Limb (tissue), 2 donors: ENCODE data around the gene SNRPD3.

ENCODE experiments used
- DNase-seq, 2 donors: peaks; one replicate each; pipeline ENCODE4 v3.0.0-alpha.2; 2016; ENCODE audit errors: extremely low spot score in 2 of 2

The SNRPD3 gene

DNA sequence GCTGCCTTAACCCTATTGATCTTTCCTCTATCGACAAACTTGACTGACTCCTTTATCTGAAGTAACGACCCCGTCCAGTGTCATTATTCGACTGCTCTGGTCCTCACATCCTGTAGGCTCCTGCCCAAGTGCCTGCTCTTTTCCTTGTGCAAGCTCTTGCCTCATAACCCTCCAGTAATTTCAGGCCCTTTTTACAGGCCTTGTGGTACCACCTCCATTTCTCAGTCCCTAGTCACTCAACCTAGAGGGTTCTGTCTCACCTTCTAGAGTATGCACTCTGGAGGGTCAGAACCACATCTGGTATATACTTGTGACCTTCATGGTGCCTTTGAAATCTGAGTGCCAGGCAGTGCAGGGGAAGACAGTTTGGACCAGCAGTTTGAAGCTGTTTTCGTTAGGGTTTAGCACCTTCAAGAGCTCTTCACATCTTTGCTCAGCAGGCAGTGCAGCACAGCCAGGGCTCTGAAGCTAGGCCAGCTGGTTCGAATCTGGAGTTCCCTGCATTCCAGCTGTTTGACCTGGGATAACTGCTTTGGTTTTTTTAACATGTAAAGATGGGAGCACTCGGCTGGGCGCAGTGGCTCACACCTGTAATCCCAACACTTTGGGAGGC lies 11.2 kb downstream of the SNRPD3 start:
- DNase-seq = no peak

GRCh38 chr22:24567668-24568067 lies 11.9 kb downstream of the SNRPD3 start:
- no peak for DNase-seq

DNA sequence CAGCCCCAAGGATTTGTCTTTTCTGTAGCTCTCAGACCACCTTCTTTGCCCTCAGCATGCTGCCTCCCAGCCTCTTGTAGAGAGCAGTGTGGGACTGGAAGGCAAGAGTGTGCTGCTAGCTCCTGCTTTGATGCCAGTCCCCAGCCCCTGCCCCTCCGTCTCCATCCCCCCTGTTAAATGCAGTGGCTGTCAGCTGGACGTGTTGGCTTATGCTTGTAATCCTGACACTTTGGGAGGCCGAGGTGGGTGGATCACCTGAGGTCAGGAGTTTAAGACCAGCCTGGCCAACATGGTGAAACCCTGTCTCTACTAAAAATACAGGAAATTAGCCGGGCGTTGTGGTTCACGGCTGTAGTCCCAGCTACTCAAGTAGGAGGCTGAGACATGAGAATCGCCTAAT lies 15.5 kb downstream of the SNRPD3 start:
- DNase-seq = no peak

DNA sequence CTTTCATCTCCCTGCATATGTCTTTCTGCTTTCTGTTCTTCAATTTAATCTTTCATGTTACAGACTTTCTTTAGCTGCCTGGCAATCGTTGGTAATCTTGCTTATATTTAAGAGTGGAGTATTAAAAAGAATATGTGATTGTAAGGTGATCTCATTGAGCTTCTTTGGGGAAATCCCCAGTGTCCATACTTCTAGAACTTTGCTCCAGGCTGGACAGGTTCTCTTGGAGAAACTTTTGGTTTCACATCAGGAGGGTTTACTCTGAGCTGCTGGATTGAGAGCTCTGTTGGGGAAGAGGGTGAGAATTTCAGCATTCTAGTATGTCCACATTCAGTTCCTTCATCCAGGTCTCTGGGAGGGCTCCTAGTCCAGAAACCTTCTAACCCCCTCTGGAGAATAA lies 21.0 kb downstream of the SNRPD3 start:
- no peak for DNase-seq

DNA sequence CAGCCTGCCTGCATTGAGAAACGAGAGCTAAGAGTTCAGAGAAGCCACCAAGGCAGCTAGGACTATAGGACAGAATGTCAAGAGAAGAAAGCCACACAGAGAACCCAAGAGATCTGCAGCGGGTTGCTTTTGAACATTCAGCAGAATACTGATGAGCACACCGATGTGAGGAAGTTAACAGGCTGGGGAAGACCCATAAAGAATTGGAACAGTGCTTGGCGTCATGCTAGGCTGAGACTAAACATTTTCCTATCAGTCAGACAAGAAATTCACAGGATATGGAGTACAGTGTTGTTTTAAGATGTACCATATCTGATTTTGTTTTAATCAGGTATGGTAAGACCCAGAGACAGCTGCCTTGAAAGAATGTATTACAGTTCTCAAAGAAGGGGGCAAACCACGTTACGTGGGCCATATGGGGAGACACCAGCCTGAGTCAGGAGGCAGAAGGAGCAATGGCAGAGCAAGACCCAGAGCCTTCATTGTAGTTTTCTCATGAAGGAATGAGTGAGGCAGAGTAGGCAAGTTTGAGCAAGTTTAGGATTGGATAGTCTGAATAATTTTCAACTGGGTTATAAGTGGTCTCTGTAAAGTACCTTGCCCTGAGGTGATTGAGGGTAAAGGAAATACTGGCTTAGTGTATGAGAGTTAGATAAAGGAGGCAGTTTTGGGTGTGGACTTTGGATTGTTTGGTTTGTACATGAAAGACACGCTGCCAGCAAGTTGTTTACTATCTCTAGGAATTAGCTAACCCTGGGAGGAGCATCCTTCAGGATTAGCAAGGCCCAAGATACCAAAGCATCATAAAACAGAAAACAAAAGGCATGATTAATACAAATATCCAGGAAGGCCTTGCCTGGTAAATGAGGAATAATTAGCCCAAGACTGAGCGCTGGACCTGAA lies 22.8 kb downstream of the SNRPD3 start:
- DNase-seq = no peak

DNA sequence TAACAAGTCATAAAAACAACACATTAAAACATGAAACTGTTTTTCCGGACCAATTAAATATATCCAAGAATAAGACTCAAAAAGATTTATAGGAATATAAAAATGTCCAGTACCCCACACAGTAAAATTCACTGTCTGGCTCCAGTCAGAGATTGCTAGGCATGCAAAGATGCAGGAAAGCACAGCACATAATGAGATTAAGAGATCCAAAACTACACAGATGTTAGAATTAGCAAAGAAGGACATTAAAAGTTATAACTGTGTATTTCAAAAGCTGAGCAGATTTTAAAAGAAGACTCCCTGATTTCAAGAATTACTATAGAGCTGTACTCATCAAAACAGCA lies 23.4 kb downstream of the SNRPD3 start:
- DNase-seq = no peak

GRCh38 chr22:24580276-24580675 lies 24.5 kb downstream of the SNRPD3 start:
- no peak for DNase-seq

- no peak for DNase-seq
These were observed 26.4 kb downstream of the SNRPD3 start for GRCh38 chr22:24582056-24582814.

- DNase-seq = no peak
These were observed 27.7 kb downstream of the SNRPD3 start for GRCh38 chr22:24583221-24584165.

- DNase-seq = no peak
These were observed 28.5 kb downstream of the SNRPD3 start for GRCh38 chr22:24584166-24584790.

DNA sequence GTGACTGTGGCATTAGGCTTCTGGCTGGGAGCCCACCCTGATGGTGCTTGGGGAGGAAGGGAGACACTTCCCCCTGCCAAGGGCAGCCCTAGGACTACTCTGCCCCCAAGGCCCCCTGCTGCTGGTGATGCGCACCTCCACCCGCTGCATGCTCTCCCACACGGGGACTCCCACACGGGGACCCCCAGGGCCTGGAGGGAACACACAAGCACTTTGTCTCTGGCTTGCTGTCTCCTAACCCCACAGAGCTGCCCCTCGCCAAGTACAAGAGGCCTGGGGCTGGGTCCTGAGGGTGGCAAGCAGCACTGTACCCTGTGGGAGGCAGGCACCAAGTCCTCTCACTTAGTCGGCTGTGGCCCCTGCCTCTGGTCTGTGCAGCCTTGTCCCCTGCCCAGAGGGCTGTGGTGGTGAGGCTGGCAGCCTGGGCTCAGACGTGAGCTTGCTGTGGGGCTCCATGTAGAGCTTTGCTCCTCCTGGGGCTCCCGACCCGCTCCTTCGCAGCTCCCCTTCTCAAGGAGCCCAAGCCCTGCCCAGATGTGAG lies 29.1 kb downstream of the SNRPD3 start:
- DNase-seq = no peak

- no peak for DNase-seq
These were observed 29.7 kb downstream of the SNRPD3 start for GRCh38 chr22:24585461-24585860.

DNA sequence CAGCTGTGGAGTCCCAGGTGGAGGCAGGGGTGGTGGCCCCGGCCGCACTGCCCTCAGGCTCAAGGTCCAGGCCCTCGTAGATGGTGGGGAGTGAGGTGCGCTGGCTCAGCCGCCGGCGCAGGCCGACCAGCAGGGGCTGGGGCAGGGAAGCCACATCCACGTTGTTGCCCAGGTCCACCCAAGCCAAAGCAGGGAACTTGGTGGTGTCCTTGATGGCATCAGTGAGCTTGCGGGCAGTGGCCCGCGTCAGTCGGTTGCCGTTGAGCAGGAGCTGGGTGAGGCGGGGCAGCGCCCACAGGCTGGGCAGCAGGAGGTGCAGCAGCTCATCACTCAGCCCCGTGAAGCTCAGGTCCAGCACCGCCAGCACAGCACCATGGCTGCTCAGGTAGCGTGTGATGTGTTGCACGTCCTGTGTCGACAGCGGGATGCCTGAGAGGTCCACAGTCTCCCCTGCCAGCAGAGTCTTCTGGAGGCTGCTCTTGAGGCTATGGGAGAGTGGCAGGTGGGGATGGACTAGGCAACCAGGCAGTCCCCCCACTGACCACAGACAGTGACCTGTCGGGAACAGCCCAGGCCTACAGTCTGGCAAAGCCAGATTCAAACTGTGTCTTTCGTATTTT lies 30.2 kb downstream of the SNRPD3 start:
- no peak for DNase-seq

GRCh38 chr22:24587251-24587650 lies 31.5 kb downstream of the SNRPD3 start:
- no peak for DNase-seq

DNA sequence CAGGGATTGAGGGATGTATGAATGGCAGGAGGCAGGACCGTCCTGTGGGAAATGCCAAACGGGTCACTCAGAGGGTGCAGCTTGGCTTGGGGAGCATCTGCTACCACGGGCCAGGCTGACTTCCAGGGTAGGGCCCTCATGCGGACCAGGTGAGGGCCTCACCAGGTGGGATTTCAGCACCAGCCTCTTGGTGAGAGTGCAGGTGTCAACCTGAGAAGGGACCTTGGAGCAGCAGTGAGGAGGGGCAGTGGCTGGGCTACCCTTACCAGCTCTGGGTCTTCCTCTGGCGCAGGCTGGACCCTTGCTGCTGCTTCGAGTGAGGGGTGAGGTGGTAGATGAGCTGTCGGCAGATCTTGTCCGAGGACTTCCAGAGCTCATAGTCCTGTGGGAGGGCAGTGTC lies 32.1 kb downstream of the SNRPD3 start:
- DNase-seq = no peak

DNA sequence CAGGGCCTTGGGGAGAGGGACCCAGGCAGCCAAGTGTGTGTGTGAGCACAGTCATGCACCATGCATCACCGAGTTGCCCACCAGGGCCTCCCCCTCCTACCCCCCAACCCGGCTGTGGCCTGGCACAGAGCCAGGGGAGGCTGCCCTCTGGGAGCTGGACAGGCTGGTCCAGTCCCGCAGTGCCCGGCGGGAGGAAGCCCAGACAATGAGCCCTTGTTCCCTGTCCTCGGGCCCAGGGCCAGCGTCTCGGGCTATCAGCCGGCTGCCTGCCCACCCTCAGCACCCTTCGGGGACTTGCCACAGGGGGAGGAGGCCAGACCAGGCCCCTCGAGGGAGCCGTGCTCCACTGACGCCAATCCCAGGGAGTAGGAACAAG lies 32.6 kb downstream of the SNRPD3 start:
- peak in 1 of 2 donors; percentile 70 for DNase-seq

DNA sequence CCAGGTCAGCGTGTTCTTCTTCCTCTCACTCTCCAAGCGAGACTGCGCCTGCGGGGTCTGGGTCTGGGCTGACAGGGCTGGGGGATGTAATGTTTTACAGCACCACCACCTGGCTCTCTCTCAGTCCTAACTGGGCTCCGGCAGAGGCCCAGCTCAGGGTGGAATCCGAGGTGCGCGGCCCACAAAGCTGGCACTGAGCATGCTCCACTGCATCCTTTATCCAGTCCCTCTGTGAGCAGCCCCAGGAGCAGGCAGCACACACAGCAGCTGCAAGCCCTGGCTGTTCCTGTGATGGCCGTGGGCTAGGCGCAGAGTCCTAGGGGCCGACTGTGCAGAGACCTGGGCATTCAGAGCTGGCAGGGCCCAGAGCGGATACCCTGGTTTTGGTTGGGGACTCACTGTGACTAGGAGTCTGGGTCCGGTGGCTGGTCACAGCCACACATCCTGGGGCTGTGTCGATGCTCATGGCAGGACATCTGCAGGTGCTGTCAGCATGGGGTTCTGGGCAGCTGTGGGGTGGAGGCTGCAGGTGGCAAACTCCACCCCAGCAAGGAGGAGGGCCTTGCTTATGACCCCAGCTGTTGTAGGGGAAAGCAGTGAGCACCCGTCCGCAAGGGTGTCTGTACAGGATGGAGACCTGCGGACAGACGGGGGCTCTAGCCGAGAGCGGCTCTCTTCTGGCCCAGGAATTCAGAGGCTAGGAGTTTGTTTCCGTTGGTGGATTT lies 33.1 kb downstream of the SNRPD3 start:
- no peak for DNase-seq

DNA sequence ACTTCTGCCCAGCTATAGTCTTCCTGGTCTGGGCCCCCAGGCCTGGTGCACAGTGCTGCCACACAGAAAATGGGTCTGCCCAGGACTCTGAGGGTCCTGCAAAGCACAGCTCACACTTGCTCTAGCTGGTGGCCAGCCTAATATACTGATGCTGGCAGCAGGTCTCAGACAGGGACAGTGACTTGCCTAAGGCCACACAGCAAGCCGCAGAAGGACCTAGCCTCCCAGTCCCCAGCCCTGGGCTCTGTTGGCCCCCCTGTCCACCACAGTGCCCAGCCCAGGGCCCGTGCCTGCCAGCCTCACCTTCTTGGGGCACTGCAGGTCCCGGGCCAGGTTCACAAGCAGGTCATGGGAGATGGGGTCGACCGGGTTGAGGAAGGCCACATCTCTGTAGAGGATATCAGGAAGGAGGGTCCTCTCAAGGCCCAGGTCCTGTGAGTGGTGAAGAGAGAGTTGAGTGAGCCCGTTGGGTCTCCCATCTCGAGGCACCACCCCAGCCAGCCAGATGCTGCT lies 33.8 kb downstream of the SNRPD3 start:
- no peak for DNase-seq

DNA sequence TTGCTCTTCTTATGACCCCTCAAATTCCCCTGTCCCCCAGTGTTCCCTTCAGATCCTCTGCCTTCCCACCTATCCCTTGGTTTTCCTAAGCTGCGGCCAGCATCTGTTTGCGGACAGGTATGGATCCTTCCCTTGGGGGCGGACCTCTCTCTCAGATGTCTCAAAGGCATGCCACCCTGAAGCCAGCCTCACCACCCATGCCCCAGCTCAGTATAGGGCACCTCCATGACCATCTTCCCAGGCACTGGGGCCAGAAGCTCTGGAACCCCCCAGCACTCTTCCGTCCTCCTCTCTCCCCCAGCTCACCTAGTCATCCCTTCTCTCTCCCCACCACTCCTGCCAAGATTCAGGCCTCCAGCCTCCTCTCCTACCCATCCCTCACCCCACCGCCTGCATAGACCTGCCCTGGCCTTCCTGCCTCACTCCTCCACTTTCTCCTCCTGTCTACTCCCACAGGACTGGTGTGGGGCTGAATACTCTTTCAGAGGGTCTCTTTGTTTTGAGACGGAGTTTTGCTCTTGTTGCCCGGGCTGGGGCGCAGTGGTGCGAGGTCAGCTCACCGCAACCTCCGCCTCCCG lies 34.9 kb downstream of the SNRPD3 start:
- no peak for DNase-seq
